ENCODE data around the gene QTRT2.

- TF ChIP-seq CTCF (IDR thresholded peaks at IDR 0.05), result no peak
- no peak for TF ChIP-seq POLR2A (IDR thresholded peaks at IDR 0.05)
Observed at GRCh38 chr3:114110439-114110838, 53.9 kb downstream of the QTRT2 start.

All from thyroid gland (tissue), 4 donors.